ENCODE measurements around the gene SEMA3A. TPM values are rescaled to one million over a fixed set of nuclear protein-coding genes. Genes with fewer than 3 reads are reported as not detected.

The SEMA3A gene
- total RNA-seq, 1 experiment from 2014 or later: 6.3 TPM

GRCh38 chr7:84091318-84091717 is 103.3 kb downstream of the SEMA3A start:
- ChIA-PET CTCF (no interaction called here), POLR2A (ENCODE audit: unreplicated experiment) (interaction anchor here (0.6 kb wide), 1 partner anchor 84 kb away, joined by 4 read pairs; no protein-coding TSS in a partner anchor)
- no peaks in the 10 kb centered on the region for H3F3A ChIP-seq (ENCODE audit: insufficient read depth, low read depth)
- H3K36me3 ChIP-seq (ENCODE audit: low read depth): no peaks in the 10 kb centered on the region
- H4K20me1 ChIP-seq (ENCODE audit: insufficient read depth): no peaks in the 10 kb centered on the region
- H3K9me3 ChIP-seq (ENCODE audit: insufficient read depth, low read depth): no peaks in the 10 kb centered on the region
- H3K4me2 ChIP-seq: no peak overlapping the region
- intact Hi-C loops (cut with micrococcal nuclease; ENCODE audit: unreplicated experiment): loop anchor here (1.0 kb wide), 1 partner anchor 66 kb away; no protein-coding TSS in a partner anchor
- H3K9me2 ChIP-seq (ENCODE audit: insufficient read depth): no peaks in the 10 kb centered on the region; the same call in 1 of the 2 replicates
- 0 out of 2 replicates have a peak overlapping the region, but pooled peaks have one; percentile 63 for H2AFZ ChIP-seq
- BruUV-seq (replicated peaks): no TSS peak
- H3K4me3 ChIP-seq: no peak overlapping the region
- H3K79me2 ChIP-seq (ENCODE audit: low read depth): no peaks in the 10 kb centered on the region
- H3K4me1 ChIP-seq (replicated peaks; ENCODE audit: insufficient read depth): 0 out of 2 replicates have a peak, but pooled peaks cover 7% of the 10 kb centered on the region
- H3K27me3 ChIP-seq (ENCODE audit: insufficient read depth, low read depth): no peaks in the 10 kb centered on the region
- TF ChIP-seq EZH2 (IDR thresholded peaks at IDR 0.05; ENCODE audit: low read depth): no peak
- no peak for TF ChIP-seq CTCF (conservative IDR thresholded peaks at IDR 0.05)
- DNase-seq: no peak
- no peak overlapping the region for H3K27ac ChIP-seq

GRCh38 chr7:84088802-84089201 is 105.8 kb downstream of the SEMA3A start:
- Histone ChIP-seq H3K9me2 (ENCODE audit: insufficient read depth) (no peaks in the 10 kb centered on the region; the same call in 1 of the 2 replicates), H3K4me1 (replicated peaks; ENCODE audit: insufficient read depth) (0 out of 2 replicates have a peak, but pooled peaks cover 7% of the 10 kb centered on the region), H3K9me3 (ENCODE audit: insufficient read depth, low read depth) (no peaks in the 10 kb centered on the region), H3F3A (ENCODE audit: insufficient read depth, low read depth) (no peaks in the 10 kb centered on the region), H2AFZ (no peak overlapping the region), H3K27me3 (ENCODE audit: insufficient read depth, low read depth) (no peaks in the 10 kb centered on the region), H3K27ac (no peak overlapping the region), H3K4me2 (no peak overlapping the region), H3K79me2 (ENCODE audit: low read depth) (no peaks in the 10 kb centered on the region), H3K4me3 (no peak overlapping the region), H3K36me3 (ENCODE audit: low read depth) (no peaks in the 10 kb centered on the region), H4K20me1 (ENCODE audit: insufficient read depth) (no peaks in the 10 kb centered on the region)
- no peak for TF ChIP-seq EZH2 (IDR thresholded peaks at IDR 0.05; ENCODE audit: low read depth)
- TF ChIP-seq CTCF (conservative IDR thresholded peaks at IDR 0.05): no peak
- intact Hi-C loops (cut with micrococcal nuclease; ENCODE audit: unreplicated experiment): no loop called here
- POLR2A ChIA-PET (ENCODE audit: unreplicated experiment): no interaction called here
- no peak for DNase-seq
- no TSS peak for BruUV-seq (replicated peaks)
- CTCF ChIA-PET: no interaction called here

- Histone ChIP-seq H3K9me3 (ENCODE audit: insufficient read depth, low read depth) (no peaks in the 10 kb centered on the region), H3K79me2 (ENCODE audit: low read depth) (no peaks in the 10 kb centered on the region), H3K4me2 (no peak overlapping the region), H2AFZ (no peak overlapping the region), H3K36me3 (ENCODE audit: low read depth) (no peaks in the 10 kb centered on the region), H4K20me1 (ENCODE audit: insufficient read depth) (no peaks in the 10 kb centered on the region), H3K27me3 (ENCODE audit: insufficient read depth, low read depth) (no peaks in the 10 kb centered on the region), H3F3A (ENCODE audit: insufficient read depth, low read depth) (no peaks in the 10 kb centered on the region), H3K4me1 (replicated peaks; ENCODE audit: insufficient read depth) (no peaks in the 10 kb centered on the region), H3K4me3 (no peak overlapping the region), H3K27ac (no peak overlapping the region), H3K9me2 (ENCODE audit: insufficient read depth) (no peaks in the 10 kb centered on the region)
- intact Hi-C loops (cut with micrococcal nuclease; ENCODE audit: unreplicated experiment): no loop called here
- DNase-seq: no peak
- no TSS peak for BruUV-seq (replicated peaks)
- TF ChIP-seq CTCF (conservative IDR thresholded peaks at IDR 0.05) (no peak), EZH2 (IDR thresholded peaks at IDR 0.05; ENCODE audit: low read depth) (no peak)
- ChIA-PET POLR2A (ENCODE audit: unreplicated experiment) (no interaction called here), CTCF (no interaction called here)
These were observed 108.6 kb downstream of the SEMA3A start for GRCh38 chr7:84085998-84086397.

All from PC-9 (cell line).